NT2/D1 (cell line): Measurements from ENCODE around the gene CNN1.

ENCODE experiments used
- SUZ12 ChIP-seq: IDR thresholded peaks from 2 replicates; pipeline ENCODE4 v1.6.1; 2011; ENCODE audit not compliant: insufficient read length, insufficient read depth; ENCODE audit errors: extremely low read depth
- YY1 ChIP-seq: IDR thresholded peaks from 2 replicates; pipeline ENCODE4 v1.6.1; 2011; ENCODE audit not compliant: insufficient read length, insufficient read depth

DNA sequence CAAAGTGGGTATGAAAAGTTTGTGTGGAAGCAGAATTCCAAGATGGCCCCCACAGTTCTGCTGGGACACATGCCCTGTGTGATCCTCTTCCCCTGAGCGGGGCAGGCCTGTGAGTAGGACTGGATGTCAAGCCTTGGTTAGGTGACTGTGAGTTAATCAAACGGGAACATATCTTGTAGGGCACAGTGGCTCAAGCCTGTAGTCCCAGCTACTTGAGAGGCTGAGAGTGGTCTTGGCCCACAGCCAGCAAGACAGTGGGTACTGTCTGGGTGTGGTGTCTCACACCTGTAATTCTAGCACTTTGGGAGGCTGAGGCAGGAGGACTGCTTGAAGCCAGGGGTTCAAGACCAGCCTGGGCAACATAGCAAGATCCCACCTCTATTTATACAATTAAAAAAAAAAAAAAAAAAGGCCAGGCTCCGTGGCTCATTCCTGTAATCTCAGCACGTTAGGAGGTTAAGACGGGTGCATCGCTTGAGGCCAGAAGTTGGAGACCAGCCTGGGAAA, 39.4 kb upstream of the CNN1 start:
- TF ChIP-seq YY1: no peak
- TF ChIP-seq SUZ12: no peak
